K562 (cell line): Measurements from ENCODE around the gene ABHD12. TPM values are rescaled to one million over a fixed set of nuclear protein-coding genes. Genes with fewer than 3 reads are reported as not detected.

ENCODE experiments used
- ATAC-seq: fragments of 200-7000 bp; cut with Tn5 transposase; 3 replicates; pipeline ENCODE4 v1.9.1; 2020; ENCODE audit warnings: moderate library complexity
- BruUV-seq: library from RNA; stranded (reverse); fragments of 400-500 nt; replicated peaks from 2 replicates; lab custom pipeline; 2021; lab: Mats Ljungman, UMichigan
- CTCF ChIA-PET: fragments of 300-600 bp; formaldehyde crosslinking; extraction: SDS; loops from one replicate; lab custom pipeline; 2021; ENCODE audit warnings: low intra/inter-chr PET ratio; lab: Yijun Ruan, JAX
- POLR2A ChIA-PET: fragments of 300-600, 350-650 bp; sonication (Branson Sonifier 250); formaldehyde crosslinking; extraction: SDS; loops from one replicate; lab custom pipeline; 2021; ENCODE audit warnings: antibody characterized with exemption, inconsistent platforms; lab: Yijun Ruan, JAX
- DNase-seq, 4 experiments: peaks; one replicate each; pipeline versions ENCODE4 v3.0.0 to v3.0.0-alpha.2; 2011 to 2018; ENCODE audit warnings: low spot score in 3 of 4, mixed read lengths in 3 of 4; ENCODE audit errors: extremely low read depth in 1 of 4
- FAIRE-seq: peaks from 2 replicates; lab custom pipeline; 2011; peaks lifted over from hg19 to GRCh38; lab: Jason Lieb, UNC
- H2AFZ ChIP-seq: 2 replicates; pipeline ENCODE4 v1.6.0; 2011; ENCODE audit warnings: low read depth, low read length, control low read depth, inconsistent platforms
- H3K27ac ChIP-seq: fragments of 200-600 bp; 3 replicates; pipeline ENCODE4 v1.8.0; 2011; ENCODE audit warnings: low read depth, mild to moderate bottlenecking, control low read depth, inconsistent platforms, low read length, moderate library complexity, mixed read lengths; ENCODE audit errors: extremely low read depth
- H3K27me3 ChIP-seq, 2 experiments: fragments of 300-600 bp in 1 of 2; 2 replicates in 1 of 2; 3 replicates in 1 of 2; pipeline versions ENCODE4 v1.6.0 to v1.8.0; 2011; ENCODE audit warnings: inconsistent platforms in 2 of 2, low read length in 2 of 2, mild to moderate bottlenecking in 1 of 2, mixed read lengths in 1 of 2, moderate library complexity in 1 of 2; ENCODE audit not compliant: control insufficient read depth in 2 of 2, insufficient read depth in 2 of 2
- H3K36me3 ChIP-seq: fragments of 300-600 bp; 3 replicates; pipeline ENCODE4 v1.8.0; 2011; ENCODE audit warnings: mild to moderate bottlenecking, low read length, inconsistent platforms; ENCODE audit not compliant: control insufficient read depth, insufficient read depth
- H3K4me1 ChIP-seq, 2 experiments: fragments of 200-600 bp in 1 of 2; replicated peaks in 1 of 2; 2 replicates in 1 of 2; 3 replicates in 1 of 2; pipeline versions ENCODE4 v1.5.1 to v1.8.0; 2011; ENCODE audit warnings: inconsistent platforms in 2 of 2, low read length in 2 of 2, mild to moderate bottlenecking in 1 of 2, mixed read lengths in 1 of 2, moderate library complexity in 1 of 2; ENCODE audit not compliant: control insufficient read depth in 2 of 2, insufficient read depth in 2 of 2
- H3K4me2 ChIP-seq: 2 replicates; pipeline ENCODE4 v1.6.1; 2011; ENCODE audit warnings: low read length, control low read depth, inconsistent platforms, mixed read lengths; ENCODE audit not compliant: insufficient read depth
- H3K4me3 ChIP-seq: fragments of 200-600 bp; sonication (generic), shearing (Covaris generic); 2 replicates; pipeline ENCODE4 v1.5.1; 2016; ENCODE audit warnings: control low read depth, inconsistent platforms
- H3K79me2 ChIP-seq: fragments of 200-600 bp; 3 replicates; pipeline ENCODE4 v1.8.0; 2011; ENCODE audit warnings: low read length, inconsistent platforms; ENCODE audit not compliant: control insufficient read depth, insufficient read depth
- H3K9ac ChIP-seq, 2 experiments: 2 replicates each; pipeline versions ENCODE4 v1.6.0 to v1.6.1; 2011; ENCODE audit warnings: low read depth in 2 of 2, low read length in 2 of 2, control low read depth in 1 of 2, inconsistent platforms in 1 of 2, mild to moderate bottlenecking in 1 of 2, mixed read lengths in 1 of 2; ENCODE audit not compliant: insufficient read depth in 1 of 2
- H3K9me1 ChIP-seq: one replicate; pipeline ENCODE4 v1.6.0; 2011; ENCODE audit warnings: inconsistent platforms, mild to moderate bottlenecking, low read length, moderate library complexity; ENCODE audit not compliant: control insufficient read depth, insufficient read depth
- H3K9me3 ChIP-seq: replicated peaks from 2 replicates; pipeline ENCODE4 v1.5.1; 2011; ENCODE audit warnings: low read depth, low read length, inconsistent platforms; ENCODE audit not compliant: control insufficient read depth, insufficient read depth
- H4K20me1 ChIP-seq: replicated peaks from 2 replicates; pipeline ENCODE4 v1.6.1; 2011; ENCODE audit warnings: low read length, inconsistent platforms, mixed read lengths; ENCODE audit not compliant: control insufficient read depth, insufficient read depth
- CHD2 ChIP-seq: IDR thresholded peaks from 2 replicates; pipeline ENCODE4 v1.6.1; 2011; ENCODE audit warnings: low read depth, low read length
- FUS ChIP-seq: fragments of 200-400 bp; formaldehyde crosslinking; optimal IDR thresholded peaks from 2 replicates; pipeline ENCODE3; 2017; ENCODE audit warnings: low read depth, low read length
- HDAC1 ChIP-seq, 2 experiments: fragments of 450-650 bp; IDR thresholded peaks; 2 replicates each; pipeline ENCODE4 v1.6.1; 2016 to 2017; ENCODE audit warnings: inconsistent platforms in 1 of 2, mild to moderate bottlenecking in 1 of 2, moderate library complexity in 1 of 2
- MXI1 ChIP-seq: IDR thresholded peaks from 2 replicates; pipeline ENCODE4 v1.6.1; 2011; ENCODE audit warnings: low read depth, mild to moderate bottlenecking, improper control_type of control experiment, low read length
- NCOA2 ChIP-seq, 2 experiments: fragments of 450-650 bp; IDR thresholded peaks; 2 replicates each; pipeline ENCODE4 v1.6.1; 2018; ENCODE audit warnings: mild to moderate bottlenecking in 2 of 2, moderate library complexity in 1 of 2; ENCODE audit not compliant: partially characterized antibody in 2 of 2
- NFIC ChIP-seq: fragments of 450-650 bp; IDR thresholded peaks from 2 replicates; pipeline ENCODE4 v1.6.1; 2017; ENCODE audit warnings: mild to moderate bottlenecking, inconsistent platforms
- PTBP1 ChIP-seq: fragments of 200-400 bp; formaldehyde crosslinking; IDR thresholded peaks from 2 replicates; pipeline ENCODE4 v1.6.1; 2017; ENCODE audit warnings: low read depth, low read length
- SMAD2 ChIP-seq: fragments of 150-350 bp; IDR thresholded peaks from 2 replicates; pipeline ENCODE4 v1.6.1; 2014; ENCODE audit warnings: low read depth, mild to moderate bottlenecking, low read length
- SUPT5H ChIP-seq: fragments of 450-650 bp; IDR thresholded peaks from 2 replicates; pipeline ENCODE4 v1.6.1; 2016
- TCF3 ChIP-seq: sonication (generic); formaldehyde crosslinking; IDR thresholded peaks from 2 replicates; pipeline ENCODE4 v1.4.0; 2020; ENCODE audit warnings: mild to moderate bottlenecking, missing genetic modification reagents
- ZBTB7A ChIP-seq: IDR thresholded peaks from 2 replicates; pipeline ENCODE4 v1.6.1; 2011; ENCODE audit warnings: low read depth, mild to moderate bottlenecking, low read length, moderate library complexity, borderline replicate concordance; ENCODE audit not compliant: control insufficient read depth
- ZNF12 ChIP-seq: sonication (generic); formaldehyde crosslinking; IDR thresholded peaks from 2 replicates; pipeline ENCODE4 v1.4.0; 2020; ENCODE audit warnings: mild to moderate bottlenecking, missing genetic modification reagents
- ZNF253 ChIP-seq: fragments of 250-450 bp; sonication (Bioruptor Pico); conservative IDR thresholded peaks from 2 replicates; pipeline ENCODE4 v1.6.1; 2021; ENCODE audit warnings: mild to moderate bottlenecking
- ZNF695 ChIP-seq: fragments of 450-650 bp; formaldehyde crosslinking; IDR thresholded peaks from 2 replicates; pipeline ENCODE4 v1.4.0; 2020; ENCODE audit warnings: mild to moderate bottlenecking, moderate library complexity
- WGBS: fragments of 100-300 bp; shearing (Covaris generic); methylation state at CpG from one replicate; pipeline ENCODE4 v1.1.6; 2016; ENCODE audit warnings: low coverage, mixed read lengths; ENCODE audit not compliant: insufficient coverage; ENCODE audit errors: missing lambda C conversion rate; 5-methylcytosine and 5-hydroxymethylcytosine counted together
- in situ Hi-C: fragments of 300-500 bp; cut with MboI; formaldehyde crosslinking; loops from 4 replicates; pipeline ENCODE4 v1.15.0; 2018; ENCODE audit warnings: inconsistent platforms, mixed read lengths
- intact Hi-C: fragments of 100-400 bp; cut with micrococcal nuclease; formaldehyde crosslinking; loops from 2 replicates; pipeline ENCODE4 v1.14.2; 2022
- polyA plus RNA-seq, 8 experiments: library from polyadenylated mRNA; depleted of rRNA in 4 of 8; stranded (reverse) in 5 of 8; unstranded in 3 of 8; fragments of >200 nt; fragmentation: Nextera tagmentation in 2 of 8; fragmentation: Illumina TruSeq in 1 of 8; extraction: Ambion mirVana in 2 of 8; extraction: Trizol in 1 of 8; gene quantifications; 2 replicates each; pipeline versions ENCODE4 v1.2.1 to v1.2.3, GENCODE V29; 2011 to 2014; ENCODE audit warnings: inconsistent platforms in 1 of 8, missing spikeins in 1 of 8
- total RNA-seq, 7 experiments: library from RNA; depleted of rRNA in 6 of 7; stranded (reverse); fragments of >200 nt in 6 of 7; fragmentation: Illumina TruSeq in 2 of 7; extraction: Trizol in 2 of 7; gene quantifications; 2 replicates each; pipeline versions ENCODE4 v1.2.1 to v1.2.3, GENCODE V29; 2011 to 2021; ENCODE audit warnings: low replicate concordance in 1 of 7

Gene ABHD12
- total and polyA plus RNA-seq, 9 of the 15 experiments (the other 6 are each of a cell fraction or from before 2014, with no cell fraction given) = 0.65 to 15.6 (median 9.1) TPM

DNA sequence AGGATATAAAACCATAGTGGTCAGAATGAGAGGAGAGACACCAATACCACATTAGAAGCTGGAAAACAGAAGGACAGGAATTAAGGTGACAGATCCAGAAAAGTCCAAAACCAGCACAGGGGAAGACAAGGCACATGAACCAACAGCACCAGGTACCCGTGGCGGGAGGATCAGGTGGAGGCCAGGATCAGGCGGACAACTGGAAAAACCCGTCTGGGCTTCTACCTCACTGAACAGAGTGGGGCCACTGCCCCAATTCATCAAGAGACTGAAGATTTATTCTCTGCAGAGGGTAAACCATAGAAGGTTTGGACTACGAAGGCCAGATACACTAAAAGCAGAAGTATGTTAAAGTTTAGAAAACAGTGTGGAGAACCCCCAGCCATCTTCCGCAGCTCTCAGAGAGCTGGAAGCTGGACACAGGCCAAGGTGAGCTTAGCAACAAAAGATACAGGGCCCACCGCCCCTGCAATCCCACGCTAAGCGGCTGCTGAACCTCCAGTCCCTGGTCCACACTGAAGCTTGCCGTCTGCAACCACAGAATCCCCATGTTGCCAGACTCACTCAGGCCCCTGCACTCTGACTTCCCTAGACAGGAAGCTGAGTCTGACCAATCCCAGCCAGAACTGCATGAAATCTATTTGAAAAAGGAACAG is 29.9 kb downstream of the ABHD12 start:
- Histone ChIP-seq H3K4me2 (no peak overlapping the region), H3K4me3 (no peak overlapping the region), H3K27me3 (no peaks in the 10 kb centered on the region), H3K9me1 (no peaks in the 10 kb centered on the region), H3K9ac (0 out of 4 replicates have a peak overlapping the region, but pooled peaks of 1 of the 2 experiments have one; percentile 26), H3K27ac (no peak overlapping the region), H3K79me2 (no peaks in the 10 kb centered on the region), H3K36me3 (no peaks in the 10 kb centered on the region), H3K4me1 (no peaks in the 10 kb centered on the region; a peak in 2 of 5 replicates), H2AFZ (no peak overlapping the region), H3K9me3 (no peaks in the 10 kb centered on the region), H4K20me1 (no peaks in the 10 kb centered on the region)
- POLR2A ChIA-PET = no interaction called here
- CTCF ChIA-PET = no interaction called here
- no TSS peak for BruUV-seq
- DNase-seq = peak in 1 of 4 experiments; percentile 8
- 42% methylated on average over 7 of the region's 10 CpGs for WGBS
- peak; percentile 61 for ATAC-seq
- FAIRE-seq = no peak
- no peak for TF ChIP-seq PTBP1
- no peak for TF ChIP-seq FUS
- 0 out of 2 replicates have a peak, but pooled peaks have one; percentile 16 for TF ChIP-seq NFIC
- intact Hi-C loops = no loop called here
- in situ Hi-C loops = no loop called here

GRCh38 chr20:25356271-25356933 is 34.2 kb downstream of the ABHD12 start:
- no peaks in the 10 kb centered on the region for H3K9me3 ChIP-seq
- no peak overlapping the region for H3K27ac ChIP-seq
- 0 out of 3 replicates have a peak, but pooled peaks cover 3% of the 10 kb centered on the region for H3K79me2 ChIP-seq
- no peaks in the 10 kb centered on the region for H4K20me1 ChIP-seq
- FAIRE-seq = no peak
- no peak for DNase-seq
- TF ChIP-seq TCF3 (CRISPR knock-in tag) (no peak), ZBTB7A (no peak), NCOA2 (IDR thresholded peaks at IDR 0.05; ENCODE audit: partially characterized antibody in 2 of 2) (no peak), MXI1 (no peak), ZNF695 (CRISPR knock-in tag) (no peak), PTBP1 (no peak), SUPT5H (no peak), CHD2 (no peak), ZNF12 (no peak), ZNF253 (CRISPR knock-in tag) (no peak), SMAD2 (no peak), HDAC1 (IDR thresholded peaks at IDR 0.05) (no peak)
- TF ChIP-seq, all 486 proteins: peak for 0
- intact Hi-C loops (no loop called here), in situ Hi-C loops (no loop called here)
- no peaks in the 10 kb centered on the region for H3K9me1 ChIP-seq
- no peak overlapping the region for H3K4me3 ChIP-seq
- H3K27me3 ChIP-seq = no peaks in the 10 kb centered on the region
- CTCF ChIA-PET = no interaction called here
- WGBS = 89% methylated on average over 10 of the region's 10 CpGs
- no TSS peak for BruUV-seq
- H3K36me3 ChIP-seq = no peaks in the 10 kb centered on the region
- no peak overlapping the region for H3K4me2 ChIP-seq
- no peaks in the 10 kb centered on the region; a peak in 1 of 5 replicates for H3K4me1 ChIP-seq
- POLR2A ChIA-PET = interaction anchor here (1.1 kb wide), 1 partner anchor 10 kb away, joined by 3 read pairs; no protein-coding TSS in a partner anchor
- no peak for ATAC-seq
- no peak overlapping the region for H2AFZ ChIP-seq
- H3K9ac ChIP-seq = no peak overlapping the region
